ENCODE measurements around the gene SCUBE3. TPM values are rescaled to one million over a fixed set of nuclear protein-coding genes. Genes with fewer than 3 reads are reported as not detected.
A peak's percentile ranks its signal among the peaks of the same experiment; 100 is the strongest.

Gene SCUBE3
- total and polyA plus RNA-seq, 2 of the 13 experiments (the other 11 are each of a cell fraction or from before 2014, with no cell fraction given): not detected

GRCh38 chr6:35297601-35298481 is 84.1 kb downstream of the SCUBE3 start, which contains the start of gene DEF6 (continued):
- TF ChIP-seq HES4 (CRISPR knock-in tag; IDR thresholded peaks at IDR 0.05; ENCODE audit: borderline replicate concordance) (peak; percentile 66; the same call in 1 of the 2 replicates), TFDP1 (CRISPR knock-in tag; IDR thresholded peaks at IDR 0.05; ENCODE audit: borderline replicate concordance) (peak; percentile 63; the same call in 1 of the 2 replicates), MED1 (CRISPR knock-in tag; IDR thresholded peaks at IDR 0.05) (peak; percentile 84), DBP (CRISPR knock-in tag; IDR thresholded peaks at IDR 0.05; ENCODE audit: not compliant biosample characterization) (peak; percentile 54), SKIL (CRISPR knock-in tag; IDR thresholded peaks at IDR 0.05; ENCODE audit: borderline replicate concordance) (peak; percentile 37; the same call in 1 of the 2 replicates), ZNF609 (CRISPR knock-in tag; IDR thresholded peaks at IDR 0.05; ENCODE audit: borderline replicate concordance) (0 out of 2 replicates have a peak, but pooled peaks have one; percentile 61), SAP130 (CRISPR knock-in tag; IDR thresholded peaks at IDR 0.05; ENCODE audit: low read depth) (peak; percentile 92), KDM5B (CRISPR knock-in tag; IDR thresholded peaks at IDR 0.05; ENCODE audit: borderline replicate concordance) (peak; percentile 93), MATR3 (CRISPR knock-in tag; IDR thresholded peaks at IDR 0.05) (no peak), ZNF776 (CRISPR knock-in tag; IDR thresholded peaks at IDR 0.05) (peak; percentile 94), ZBED4 (CRISPR knock-in tag; IDR thresholded peaks at IDR 0.05; ENCODE audit: borderline replicate concordance) (0 out of 2 replicates have a peak, but pooled peaks have one; percentile 44), JUND (CRISPR knock-in tag; IDR thresholded peaks at IDR 0.05) (peak; percentile 44; the same call in 1 of the 2 replicates)
